H1 (cell line): ENCODE results near the gene TSKU. TPM values are rescaled to one million over a fixed set of nuclear protein-coding genes. Genes with fewer than 3 reads are reported as not detected.

Experiments
- CHD7 ChIP-seq: fragments of 300-600 bp; sonication (generic); IDR thresholded peaks from 2 replicates; pipeline ENCODE4 v1.7.1; 2012; ENCODE audit warnings: low read length, moderate library complexity, mild to moderate bottlenecking, inconsistent platforms; ENCODE audit not compliant: insufficient replicate concordance
- EGR1 ChIP-seq: IDR thresholded peaks from 2 replicates; pipeline ENCODE4 v1.6.1; 2011; ENCODE audit warnings: low read depth, low read length, borderline replicate concordance
- TCF12 ChIP-seq: IDR thresholded peaks from 2 replicates; pipeline ENCODE4 v1.6.1; 2011; ENCODE audit warnings: low read depth, mild to moderate bottlenecking, low read length
- polyA plus RNA-seq, 7 experiments: library from polyadenylated mRNA; depleted of rRNA in 3 of 7; stranded (reverse) in 5 of 7; unstranded in 2 of 7; fragments of >200 nt in 5 of 7; fragments of 200-250 nt in 2 of 7; gene quantifications; 1 replicate in 5 of 7; 2 replicates in 1 of 7; 4 replicates in 1 of 7; pipeline versions ENCODE4 v1.2.1 to v1.2.3, GENCODE V29; 2011 to 2013; ENCODE audit warnings: missing spikeins in 2 of 7, mixed read lengths in 2 of 7
- total RNA-seq: library from RNA; stranded (reverse); fragmentation: NEBNext Ultra II Directional; extraction: Animal tissue kit (Norgen Biotek cat#: 25700); gene quantifications from 2 replicates; pipeline ENCODE4 v1.2.1, GENCODE V29; 2021

The TSKU gene
- total and polyA plus RNA-seq, 2 of the 8 experiments (the other 6 are each of a cell fraction or from before 2014, with no cell fraction given), result 22.8 to 28.4 TPM

- TF ChIP-seq TCF12, result no peak
- no peak for TF ChIP-seq CHD7
- TF ChIP-seq EGR1, result no peak
- TF ChIP-seq, all 59 proteins: peak for 0
Observed at GRCh38 chr11:76795290-76795935, 12.3 kb downstream of the TSKU start (continued).
